Esophagus muscularis mucosa (tissue), 4 donors: ENCODE results near the gene SETD7. TPM values are rescaled to one million over a fixed set of nuclear protein-coding genes. Genes with fewer than 3 reads are reported as not detected.

Source experiments
- DNase-seq: peaks from one replicate; pipeline ENCODE4 v3.0.0-alpha.2; 2017; ENCODE audit errors: extremely low spot score
- H3K27ac ChIP-seq, 4 donors: fragments of 200-600 bp; sonication (generic); replicated peaks in 1 of 4; 1 replicate in 3 of 4; 2 replicates in 1 of 4; pipeline ENCODE4 v1.5.1; 2016 to 2019; ENCODE audit warnings: mild to moderate bottlenecking in 1 of 4
- H3K27me3 ChIP-seq, 4 donors: fragments of 200-600 bp; sonication (generic); one replicate each; pipeline versions ENCODE4 v1.5.1 to v1.6.0; 2016 to 2019
- H3K36me3 ChIP-seq, 4 donors: fragments of 200-600 bp; sonication (generic); one replicate each; pipeline ENCODE4 v1.5.1; 2016 to 2019
- H3K4me1 ChIP-seq, 4 donors: fragments of 200-600 bp; sonication (generic); one replicate each; pipeline ENCODE4 v1.5.1; 2016 to 2019
- H3K4me3 ChIP-seq, 4 donors: fragments of 200-600 bp; sonication (generic); 1 replicate in 2 of 4; 2 replicates in 2 of 4; pipeline ENCODE4 v1.5.1; 2016 to 2019; ENCODE audit warnings: mild to moderate bottlenecking in 4 of 4, moderate library complexity in 1 of 4
- H3K9me3 ChIP-seq, 4 donors: fragments of 200-600 bp; sonication (generic); 1 replicate in 3 of 4; 2 replicates in 1 of 4; pipeline ENCODE4 v1.5.1; 2016 to 2019
- CTCF ChIP-seq, 3 experiments: fragments of 200-600 bp in 2 of 3; fragments of 450-650 bp in 1 of 3; sonication (generic) in 2 of 3; IDR thresholded peaks; one replicate each; pipeline ENCODE4 v1.5.1; 2017 to 2019; ENCODE audit warnings: antibody characterized with exemption in 3 of 3, mild to moderate bottlenecking in 2 of 3, moderate library complexity in 1 of 3
- EP300 ChIP-seq: sonication (generic); formaldehyde crosslinking; IDR thresholded peaks from one replicate; pipeline ENCODE4 v1.6.1; 2017; ENCODE audit warnings: antibody characterized with exemption
- POLR2A ChIP-seq: fragments of 450-650 bp; IDR thresholded peaks from one replicate; pipeline ENCODE4 v1.6.1; 2017; ENCODE audit warnings: antibody characterized with exemption, moderate library complexity, mild to moderate bottlenecking, low read depth
- POLR2AphosphoS5 ChIP-seq, 2 donors: sonication (generic); formaldehyde crosslinking; IDR thresholded peaks; one replicate each; pipeline ENCODE4 v1.6.1; 2017; ENCODE audit warnings: antibody characterized with exemption in 2 of 2
- WGBS: methylation state at CpG from one replicate; pipeline ENCODE4 v1.1.5; 2018; 5-methylcytosine and 5-hydroxymethylcytosine counted together
- intact Hi-C: fragments of 100-400 bp; cut with DNase I; formaldehyde crosslinking; loops from one replicate; pipeline ENCODE4 v1.15.1; 2023
- total RNA-seq, 4 donors: library from RNA; depleted of rRNA; stranded (reverse); fragments of >200 nt; gene quantifications; one replicate each; pipeline versions ENCODE4 v1.1.0 to v1.2.1, GENCODE V29; 2016

SETD7 gene
- total RNA-seq, 4 donors from 2014 or later: 54.4 to 96.0 (median 63.9) TPM

GRCh38 chr4:139558235-139559088 is 2.4 kb upstream of the SETD7 start:
- Histone ChIP-seq H3K27ac (no peak overlapping the region), H3K4me3 (no peak overlapping the region), H3K4me1 (peaks cover 30 to 41% (median 32%) of the 10 kb centered on the region in 4 donors), H3K27me3 (no peaks in the 10 kb centered on the region), H3K9me3 (no peaks in the 10 kb centered on the region), H3K36me3 (no peaks in the 10 kb centered on the region)
- DNase-seq: no peak
- intact Hi-C loops: no loop called here
- 71% methylated on average over 7 of the region's 12 CpGs for WGBS
- no peak for TF ChIP-seq CTCF (IDR thresholded peaks at IDR 0.05)
- no peak for TF ChIP-seq EP300
- TF ChIP-seq POLR2AphosphoS5 (IDR thresholded peaks at IDR 0.05): no peak
- TF ChIP-seq POLR2A: no peak

GRCh38 chr4:139557556-139558110 is 1.6 kb upstream of the SETD7 start:
- H3K9me3 ChIP-seq: no peaks in the 10 kb centered on the region
- H3K4me3 ChIP-seq: peak overlapping the region; percentile 88 to 97 (median 96)
- no peaks in the 10 kb centered on the region for H3K27me3 ChIP-seq
- peak overlapping the region; percentile 98 to 99 (median 99) for H3K27ac ChIP-seq
- TF ChIP-seq POLR2A: no peak
- intact Hi-C loops: no loop called here
- H3K4me1 ChIP-seq: peaks cover 38 to 50% (median 40%) of the 10 kb centered on the region in 4 donors
- 53% methylated on average over 3 of the region's 3 CpGs for WGBS
- DNase-seq: no peak
- H3K36me3 ChIP-seq: no peaks in the 10 kb centered on the region

- H3K27ac ChIP-seq: peak overlapping the region; percentile 98 to 99 (median 99)
- no peak for TF ChIP-seq POLR2AphosphoS5 (IDR thresholded peaks at IDR 0.05)
- no peak for TF ChIP-seq EP300
- TF ChIP-seq CTCF (IDR thresholded peaks at IDR 0.05): no peak
- TF ChIP-seq POLR2A: no peak
- H3K36me3 ChIP-seq: no peaks in the 10 kb centered on the region
- no peaks in the 10 kb centered on the region for H3K27me3 ChIP-seq
- no peak for DNase-seq
- peak overlapping the region; percentile 88 to 97 (median 96) for H3K4me3 ChIP-seq
- intact Hi-C loops: no loop called here
- H3K9me3 ChIP-seq: no peaks in the 10 kb centered on the region
- peaks cover 45 to 57% (median 47%) of the 10 kb centered on the region in 4 donors for H3K4me1 ChIP-seq
- under 1% methylated on average over 25 of the region's 58 CpGs for WGBS
Measured at GRCh38 chr4:139556724-139557555, 921 bp upstream of the SETD7 start.

GRCh38 chr4:139555705-139556070 is 331 bp downstream of the SETD7 start:
- Histone ChIP-seq H3K36me3 (no peaks in the 10 kb centered on the region), H3K9me3 (no peaks in the 10 kb centered on the region), H3K4me3 (peak overlapping the region; percentile 88 to 97 (median 96)), H3K4me1 (peaks cover 52 to 67% (median 59%) of the 10 kb centered on the region in 4 donors), H3K27ac (peak overlapping the region; percentile 98 to 99 (median 99)), H3K27me3 (no peaks in the 10 kb centered on the region)
- intact Hi-C loops: no loop called here
- no peak for DNase-seq
- no peak for TF ChIP-seq POLR2AphosphoS5 (IDR thresholded peaks at IDR 0.05)
- TF ChIP-seq CTCF (IDR thresholded peaks at IDR 0.05): no peak
- TF ChIP-seq EP300: no peak
- TF ChIP-seq POLR2A: no peak
- 0% methylated on average over 8 of the region's 49 CpGs for WGBS
